SH-SY5Y (cell line): ENCODE results near the gene POLDIP2.

Source experiments
- GATA2 ChIP-seq: IDR thresholded peaks from 2 replicates; pipeline ENCODE4 v1.6.1; 2011; ENCODE audit warnings: mild to moderate bottlenecking, low read depth, low read length
- GATA3 ChIP-seq: IDR thresholded peaks from 2 replicates; pipeline ENCODE4 v1.6.1; 2011; ENCODE audit warnings: low read depth, mild to moderate bottlenecking, low read length, moderate library complexity

The POLDIP2 gene

GRCh38 chr17:28306954-28307401, 50.3 kb downstream of the POLDIP2 start:
- TF ChIP-seq GATA2, result no peak
- TF ChIP-seq GATA3, result no peak

DNA sequence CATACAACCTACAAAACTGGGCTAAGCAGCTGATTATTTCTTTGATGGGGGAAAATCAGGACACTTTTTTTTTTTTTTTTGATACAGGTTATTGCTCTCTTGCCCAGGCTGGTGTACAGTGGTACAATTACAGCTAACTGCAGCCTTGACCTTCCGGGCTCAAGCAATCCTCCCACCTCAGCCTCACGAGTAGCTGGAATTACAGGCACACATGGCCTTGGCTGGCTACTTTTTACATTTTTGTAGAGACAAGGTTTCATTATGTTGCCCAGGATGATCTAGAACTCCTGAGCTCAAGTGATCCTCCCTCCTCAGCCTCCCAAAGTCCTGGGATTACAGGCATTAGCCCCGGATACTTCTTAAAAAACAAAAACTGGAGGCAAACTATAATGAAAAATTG, 58.9 kb downstream of the POLDIP2 start:
- TF ChIP-seq GATA3, result no peak
